Muscle of back (tissue), 13 donors: ENCODE measurements around the gene RHOU. TPM values are rescaled to one million over a fixed set of nuclear protein-coding genes. Genes with fewer than 3 reads are reported as not detected.
"Not testable (repeated sequence)": the region's sequence is repeated elsewhere in the genome, so short reads cannot be mapped to it uniquely, and the experiment has no call there.

Experiments
- DNase-seq, 3 donors: peaks; one replicate each; pipeline versions ENCODE4 v3.0.0 to v3.0.0-alpha.2; 2013
- long read RNA-seq, 9 donors: transcript quantifications; one replicate each; lab custom pipeline, GENCODE V29; 2026
- polyA plus RNA-seq, 10 donors: library from polyadenylated mRNA; unstranded; fragments of 120-200 nt; gene quantifications; one replicate each; pipeline ENCODE4 v1.2.1, GENCODE V29; 2013; ENCODE audit not compliant: insufficient read length in 10 of 10

RHOU gene
- polyA plus RNA-seq: 10 to 100 TPM; 18.9 to 23.9 (median 21.2) TPM
- long read RNA-seq, donor 1, full-length matches to known transcripts: 6 of 6 reads
- long read RNA-seq, donor 1, partial matches to known transcripts: 0 of 6 reads
- long read RNA-seq, donor 1, other reads (novel, unspliced or antisense): 0 of 6 reads
- long read RNA-seq, donor 2, full-length matches to known transcripts: 11 of 11 reads
- long read RNA-seq, donor 2, partial matches to known transcripts: 0 of 11 reads
- long read RNA-seq, donor 2, other reads (novel, unspliced or antisense): 0 of 11 reads
- long read RNA-seq, donor 3: 0 reads
- long read RNA-seq, donor 4, full-length matches to known transcripts: 4 of 4 reads
- long read RNA-seq, donor 4, partial matches to known transcripts: 0 of 4 reads
- long read RNA-seq, donor 4, other reads (novel, unspliced or antisense): 0 of 4 reads
- long read RNA-seq, donor 5, full-length matches to known transcripts: 12 of 12 reads
- long read RNA-seq, donor 5, partial matches to known transcripts: 0 of 12 reads
- long read RNA-seq, donor 5, other reads (novel, unspliced or antisense): 0 of 12 reads
- long read RNA-seq, donor 6, full-length matches to known transcripts: 9 of 24 reads
- long read RNA-seq, donor 6, partial matches to known transcripts: 15 of 24 reads
- long read RNA-seq, donor 6, other reads (novel, unspliced or antisense): 0 of 24 reads
- long read RNA-seq, donor 7, full-length matches to known transcripts: 5 of 10 reads
- long read RNA-seq, donor 7, partial matches to known transcripts: 5 of 10 reads
- long read RNA-seq, donor 7, other reads (novel, unspliced or antisense): 0 of 10 reads
- long read RNA-seq, donor 8, full-length matches to known transcripts: 7 of 7 reads
- long read RNA-seq, donor 8, partial matches to known transcripts: 0 of 7 reads
- long read RNA-seq, donor 8, other reads (novel, unspliced or antisense): 0 of 7 reads
- long read RNA-seq, donor 9, full-length matches to known transcripts: 1 of 1 reads
- long read RNA-seq, donor 9, partial matches to known transcripts: 0 of 1 reads
- long read RNA-seq, donor 9, other reads (novel, unspliced or antisense): 0 of 1 reads

DNA sequence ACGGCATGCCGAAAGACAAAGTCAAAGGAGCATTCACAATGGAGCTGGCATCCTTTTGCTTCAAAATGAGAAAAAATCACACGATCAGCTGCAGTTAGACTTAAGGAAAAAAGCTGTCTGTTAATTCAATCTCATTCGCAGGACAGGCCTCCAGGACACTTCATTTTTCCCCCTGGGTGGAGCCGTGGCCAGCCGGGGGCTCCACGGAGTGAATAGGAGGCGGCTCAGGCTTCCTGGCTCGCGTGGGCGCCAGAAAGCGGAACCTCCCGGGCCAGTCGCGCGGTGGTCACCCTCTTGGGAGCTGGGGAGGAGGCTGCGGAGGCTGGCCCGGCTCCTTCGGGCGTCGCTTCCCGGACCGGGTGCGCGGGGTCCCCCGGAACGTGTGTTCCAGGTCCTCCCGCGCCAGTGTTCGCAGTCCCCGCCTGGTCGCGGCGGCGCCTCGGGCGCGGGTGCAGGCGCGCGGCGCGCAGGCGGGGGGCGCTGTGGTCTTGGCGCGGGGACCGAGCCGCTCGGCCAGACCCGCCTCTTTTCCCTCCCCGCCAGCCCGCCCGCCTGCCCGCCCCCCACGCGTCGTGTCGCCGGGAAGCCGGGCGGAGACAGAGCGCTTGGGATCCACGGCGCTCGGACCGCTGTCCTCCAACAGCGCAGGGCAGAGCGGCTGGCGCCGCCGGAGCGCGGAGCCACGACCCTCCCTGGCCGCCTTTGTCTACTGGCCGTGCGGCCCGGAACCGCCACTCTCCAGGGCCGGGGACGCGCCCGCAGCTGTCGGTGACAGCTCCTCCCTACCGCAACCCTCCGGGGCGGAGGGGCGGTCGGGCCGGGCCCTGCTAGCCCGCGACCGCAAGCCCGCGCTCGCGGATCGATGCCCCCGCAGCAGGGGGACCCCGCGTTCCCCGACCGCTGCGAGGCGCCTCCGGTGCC lies at the start of gene RHOU:
RHOU (plus strand) TSS at position 599 of the 921 bp plus-strand sequence; CDS start at position 863, 264 bp downstream.
- peak; percentile 68 to 94 (median 88) for DNase-seq

DNA sequence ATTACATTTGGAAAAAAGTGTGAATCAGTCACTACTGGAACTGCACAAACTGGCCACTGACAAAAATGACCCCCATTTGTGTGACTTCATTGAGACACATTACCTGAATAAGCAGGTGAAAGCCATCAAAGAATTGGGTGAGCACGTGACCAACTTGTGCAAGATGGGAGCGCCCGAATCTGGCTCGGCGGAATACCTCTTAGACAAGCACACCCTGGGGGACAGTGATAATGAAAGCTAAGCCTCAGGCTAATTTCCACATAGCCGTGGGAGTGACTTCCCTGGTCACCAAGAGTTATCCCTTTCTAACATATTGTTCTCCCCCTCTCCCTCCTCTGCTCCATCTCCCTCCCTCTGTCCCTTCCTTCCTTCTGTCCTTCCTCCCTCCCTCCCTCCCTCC lies 47.7 kb upstream of the RHOU start:
- DNase-seq: no peak

DNA sequence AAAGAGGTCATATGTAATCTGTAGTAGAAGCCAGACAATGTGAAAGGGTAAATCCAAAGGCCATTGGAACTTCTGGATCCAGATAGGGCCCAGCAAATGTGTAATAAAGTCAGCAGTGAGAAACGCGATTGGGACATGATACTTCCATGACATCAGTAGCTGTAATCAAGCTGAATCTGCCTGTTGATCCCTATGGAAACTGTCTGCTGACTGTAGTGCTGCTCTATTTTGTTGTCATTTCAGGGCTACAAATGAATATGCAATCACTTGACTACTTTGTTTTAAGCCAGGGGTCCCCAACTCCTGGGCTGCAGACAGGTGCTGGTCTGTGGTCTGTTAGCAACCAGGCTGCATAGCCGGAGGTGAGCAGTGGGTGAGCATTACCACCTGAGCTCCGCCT lies 46.0 kb upstream of the RHOU start:
- DNase-seq: no peak

DNA sequence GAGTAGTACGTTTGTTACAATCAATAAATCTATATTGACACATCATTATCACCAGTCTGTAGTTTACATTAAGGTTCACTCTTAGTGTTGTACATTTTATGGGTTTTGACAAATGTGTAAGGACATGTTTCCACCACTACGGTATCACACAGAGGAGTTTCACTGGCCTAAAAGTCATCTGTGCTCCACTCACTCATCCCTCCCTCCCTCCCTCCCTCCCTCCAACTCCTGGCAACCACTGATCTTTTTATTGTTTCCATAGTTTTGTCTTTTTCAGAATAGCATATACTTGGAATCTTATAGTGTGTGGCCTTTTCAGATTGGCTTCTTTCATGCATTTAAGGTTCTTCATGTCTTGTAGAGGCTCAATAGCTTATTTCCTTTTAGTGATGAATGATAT lies 44.1 kb upstream of the RHOU start:
- peak; percentile 9 to 65 (median 36) for DNase-seq

DNA sequence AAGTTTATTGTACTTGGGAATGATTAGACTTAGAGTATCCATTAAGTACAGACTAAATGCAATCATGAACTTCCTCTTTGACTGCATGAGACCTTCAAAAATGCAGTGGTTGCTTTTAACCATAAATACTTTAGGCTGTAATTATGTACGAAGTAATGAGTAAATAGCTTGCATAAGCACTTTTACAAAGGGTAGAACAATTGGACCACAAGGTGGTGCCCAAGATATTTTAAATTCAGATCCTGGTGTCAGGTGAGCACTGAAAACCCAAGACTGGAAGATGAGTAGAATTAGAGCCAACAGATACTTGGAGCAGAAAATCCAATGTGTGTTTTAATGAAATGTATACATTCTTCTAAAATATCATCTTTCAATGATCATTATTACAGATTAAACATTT lies 43.4 kb upstream of the RHOU start:
- peak in 1 of 3 donors; percentile 7 for DNase-seq

DNA sequence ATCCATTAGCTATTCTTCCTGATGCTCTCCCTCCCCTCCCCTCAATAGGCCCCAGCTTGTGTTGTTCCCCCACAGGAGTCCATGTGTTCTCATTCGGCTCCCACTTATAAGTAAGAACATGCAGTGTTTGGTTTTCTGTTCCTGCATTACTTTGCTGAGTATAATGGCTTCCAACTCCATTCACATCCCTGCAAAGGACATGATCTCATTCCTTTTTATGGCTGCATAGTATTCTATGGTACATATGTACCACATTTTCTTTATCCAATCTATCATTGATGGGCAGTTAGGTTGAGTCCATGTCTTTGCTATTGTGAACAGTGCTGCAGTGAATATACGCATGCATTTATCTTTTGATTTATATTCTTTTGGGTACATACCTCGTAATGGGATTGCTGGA lies 40.8 kb upstream of the RHOU start:
- DNase-seq: not testable (repeated sequence)

DNA sequence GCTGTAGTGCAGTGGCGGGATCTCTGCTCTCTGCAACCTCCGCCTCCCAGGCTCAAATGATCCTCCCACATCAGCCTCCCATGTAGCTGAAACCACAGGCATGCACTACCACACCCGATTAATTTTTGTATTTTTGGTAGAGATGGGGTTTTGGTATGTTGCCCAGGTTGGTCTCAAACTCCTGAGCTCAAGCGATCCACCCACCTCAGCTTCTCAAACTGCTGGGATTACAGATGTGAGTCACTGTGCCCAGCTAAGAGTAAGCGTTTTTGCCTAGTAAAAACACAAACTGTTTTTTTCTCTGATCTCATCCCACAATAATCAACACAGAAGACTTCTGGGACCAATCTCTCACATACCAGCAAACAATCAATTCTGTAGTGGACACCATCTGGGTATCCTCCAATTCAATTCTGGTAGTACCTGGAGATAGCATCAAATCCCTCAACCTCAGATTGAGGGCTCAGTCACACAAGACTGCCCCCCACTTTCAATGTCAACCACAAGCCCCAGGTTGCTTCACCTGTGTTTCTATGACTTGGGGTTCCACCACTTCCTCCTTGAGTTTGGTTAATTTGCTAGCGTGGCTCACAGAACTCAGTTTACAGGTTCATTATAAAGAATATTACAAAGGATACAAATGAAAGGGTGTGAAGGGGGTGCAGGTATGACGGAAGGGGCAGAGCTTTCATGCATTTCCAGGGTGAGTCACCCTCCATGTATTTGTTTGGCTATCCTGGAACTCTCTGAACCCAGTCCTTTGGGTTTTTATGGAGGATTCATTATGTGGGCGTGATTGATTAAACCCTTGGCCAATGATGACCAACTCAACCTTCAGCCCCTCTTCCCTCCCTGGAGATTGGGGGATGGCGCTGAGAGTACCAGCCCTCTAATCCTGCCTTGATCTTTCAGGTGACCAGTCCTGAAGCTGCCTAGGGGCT lies 40.0 kb upstream of the RHOU start:
- DNase-seq: no peak

DNA sequence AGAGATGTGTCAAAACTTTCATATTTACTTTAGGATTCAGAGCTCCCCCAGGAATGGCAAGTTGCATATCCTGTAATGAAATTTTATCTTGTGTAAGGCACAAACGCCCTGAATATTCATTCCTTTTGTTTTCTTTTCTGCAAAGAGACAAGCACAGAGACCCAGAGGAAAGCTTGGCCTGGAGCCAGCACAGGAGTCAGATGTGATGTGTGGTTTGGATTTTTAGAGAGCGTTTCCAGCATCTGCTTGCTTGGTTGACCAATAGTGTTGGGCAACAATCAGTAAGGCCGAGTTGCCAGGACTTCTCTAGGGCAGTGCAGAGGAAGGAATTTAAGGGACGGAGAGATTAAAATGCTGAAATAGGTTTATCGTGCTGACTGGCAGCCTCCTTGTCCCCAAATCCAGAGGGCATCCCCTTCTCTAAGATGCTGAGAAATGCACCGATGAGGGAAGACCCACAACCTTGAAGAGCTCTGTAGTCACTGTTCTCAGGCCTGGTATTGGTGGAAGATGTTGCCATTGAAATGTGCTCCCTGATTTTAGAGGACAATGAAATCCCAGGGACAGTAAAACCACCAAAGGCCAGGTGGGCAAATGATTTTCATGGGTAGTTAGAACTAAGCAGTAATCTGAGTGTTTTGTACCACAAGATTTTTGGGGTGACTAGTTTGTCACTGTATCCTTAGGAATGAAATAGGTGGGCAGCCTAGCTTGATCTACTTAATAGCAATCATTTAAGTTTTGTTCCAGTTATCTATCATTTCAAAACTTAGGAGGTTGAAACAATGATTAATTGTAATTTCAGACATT lies 37.9 kb upstream of the RHOU start:
- peak; percentile 29 to 48 (median 30) for DNase-seq

DNA sequence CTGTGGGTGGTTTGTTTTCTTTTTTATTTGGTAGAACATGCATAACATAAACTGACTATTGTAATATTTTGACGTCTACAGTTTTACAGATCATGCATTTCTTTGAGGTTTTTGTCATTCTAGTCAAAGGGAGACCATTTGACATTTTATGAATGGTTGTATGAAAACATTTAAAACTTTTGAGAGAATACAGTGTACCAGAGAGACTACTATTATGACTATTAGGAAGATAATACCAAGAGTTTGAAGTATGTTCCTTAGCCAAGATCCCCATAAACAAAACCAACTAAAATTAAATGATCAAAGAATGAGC lies 37.3 kb upstream of the RHOU start:
- no peak for DNase-seq

DNA sequence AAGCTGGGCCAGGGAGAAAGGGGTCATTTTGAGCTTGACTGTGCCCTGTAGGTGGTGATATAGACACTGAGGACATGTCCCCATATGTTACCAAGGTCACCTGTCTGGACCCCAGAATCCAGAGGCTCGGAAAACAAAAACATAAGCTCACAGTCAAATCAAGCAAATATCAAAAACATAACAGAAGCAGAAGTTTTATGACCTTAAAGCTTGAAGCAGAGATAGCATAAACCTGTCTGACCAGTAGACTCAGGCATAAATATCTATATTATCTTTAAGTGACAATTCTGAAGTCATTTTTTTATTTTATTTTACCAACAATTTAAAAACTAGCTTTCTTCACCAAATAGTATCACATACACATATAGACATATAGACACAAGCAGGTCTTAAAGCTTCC lies 32.8 kb upstream of the RHOU start:
- no peak for DNase-seq

DNA sequence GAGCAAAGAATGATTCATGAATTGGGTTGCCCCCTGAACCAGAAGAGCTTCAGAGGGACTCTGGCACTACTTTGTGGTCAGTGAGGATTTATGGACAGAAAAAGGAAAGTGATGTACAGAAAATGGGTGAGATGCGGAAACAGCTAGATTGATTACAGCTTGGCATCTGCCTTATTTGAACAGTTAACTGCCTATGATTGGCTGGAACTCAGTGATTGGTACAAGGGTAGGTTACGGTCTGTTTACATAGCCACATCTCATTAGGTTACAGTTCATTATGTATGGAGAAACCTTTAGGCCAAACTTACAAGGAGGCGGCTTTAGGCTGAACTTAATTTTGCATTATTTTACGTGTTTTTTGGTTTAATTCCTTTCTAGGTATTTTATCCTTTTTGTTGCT lies 29.0 kb upstream of the RHOU start:
- no peak for DNase-seq

DNA sequence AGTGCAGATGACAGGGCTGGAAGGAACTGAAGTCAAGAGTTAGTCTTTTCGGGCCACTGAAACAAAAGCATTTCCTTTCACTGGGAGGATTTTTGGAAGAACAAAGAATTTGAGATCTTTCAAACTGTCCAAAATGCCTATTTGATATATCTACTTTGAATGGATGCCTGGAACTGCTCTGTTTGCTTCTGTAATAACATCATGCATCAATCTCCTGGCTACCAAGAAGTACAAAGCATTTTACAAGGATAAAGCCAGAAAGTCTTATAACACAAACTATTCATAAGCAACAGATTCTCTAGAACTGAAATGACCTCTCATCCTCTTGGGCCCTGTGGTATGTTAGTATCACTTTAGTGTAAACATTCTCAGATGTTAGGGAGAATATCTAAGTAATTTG lies 18.2 kb upstream of the RHOU start:
- peak in 2 of 3 donors; percentile 36 to 66 for DNase-seq

DNA sequence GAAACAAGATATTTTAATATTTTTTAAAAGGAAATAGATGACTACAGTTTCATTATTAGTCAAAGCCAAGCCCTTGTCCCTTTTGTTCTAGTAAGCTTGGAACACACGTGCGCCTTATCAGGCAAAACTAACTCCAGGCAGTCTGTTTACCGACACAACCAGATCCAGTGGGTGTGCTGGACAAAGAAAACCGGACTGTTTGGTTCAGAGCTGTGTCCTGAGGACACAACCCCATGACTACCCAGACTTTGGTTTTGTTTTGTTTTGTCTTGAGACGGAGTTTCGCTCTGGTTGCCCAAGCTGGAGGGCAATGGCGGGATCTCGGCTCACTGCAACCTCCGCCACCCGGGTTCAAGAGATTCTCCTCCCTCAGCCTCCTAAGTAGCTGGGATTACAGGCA lies 13.9 kb upstream of the RHOU start:
- DNase-seq: no peak

DNA sequence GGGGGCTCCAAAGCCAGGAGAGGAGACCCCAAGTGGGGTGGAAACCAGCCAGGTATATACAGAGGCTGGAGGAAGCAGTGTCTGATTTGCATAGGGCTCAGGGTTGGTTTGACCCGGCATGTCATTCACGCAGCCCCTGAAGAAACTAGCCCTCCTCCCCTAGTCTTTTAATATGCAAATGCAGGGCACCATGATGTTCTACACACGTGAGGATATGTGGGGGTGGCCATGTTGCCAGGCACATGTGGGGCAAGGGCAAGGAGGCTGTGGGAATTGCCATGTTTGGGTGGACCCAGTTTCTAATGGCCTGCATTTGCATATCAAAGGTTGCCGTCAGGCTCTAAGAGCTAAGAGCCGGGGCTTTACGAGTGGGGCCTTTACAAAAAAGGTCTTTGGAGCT lies 12.0 kb upstream of the RHOU start:
- no peak for DNase-seq

DNA sequence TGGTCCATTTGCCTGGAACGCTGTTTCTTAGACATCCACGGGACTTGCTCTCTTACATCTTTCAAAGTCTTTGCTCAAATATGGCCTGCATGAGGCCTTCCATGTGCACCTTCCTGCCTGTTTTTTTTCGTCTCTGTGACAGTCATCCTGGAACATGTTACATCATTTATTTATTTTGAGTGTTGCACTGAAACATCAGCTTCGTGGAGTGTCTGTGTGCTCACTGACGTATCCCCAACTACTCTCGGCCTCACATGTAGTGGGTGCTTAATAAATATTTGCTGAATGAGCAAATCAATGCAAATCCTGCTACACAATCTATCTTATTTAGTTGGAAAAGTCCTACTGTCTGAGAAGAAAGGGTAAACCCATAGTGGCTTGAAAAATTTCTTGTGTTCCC lies 11.4 kb upstream of the RHOU start:
- DNase-seq: no peak

DNA sequence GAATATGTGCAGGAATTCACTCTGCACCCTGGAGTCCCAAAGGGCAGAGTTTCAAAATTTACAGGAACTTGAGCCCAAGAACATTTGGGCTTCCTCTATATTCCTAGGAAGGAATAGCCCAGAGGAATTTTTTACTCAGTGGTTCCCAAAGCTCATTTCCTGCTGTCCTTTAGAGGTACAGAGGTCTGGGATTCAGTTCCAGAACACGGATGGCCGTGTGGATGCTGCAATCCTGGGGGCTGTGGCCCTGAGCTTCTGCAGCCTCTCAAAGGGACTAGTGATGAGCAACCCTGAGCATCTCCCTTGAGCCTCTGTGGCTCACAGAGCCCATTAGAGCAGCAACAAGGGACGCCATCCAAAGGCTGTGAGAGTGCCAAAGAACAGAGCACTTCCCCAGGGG lies 10.1 kb upstream of the RHOU start:
- DNase-seq: no peak

DNA sequence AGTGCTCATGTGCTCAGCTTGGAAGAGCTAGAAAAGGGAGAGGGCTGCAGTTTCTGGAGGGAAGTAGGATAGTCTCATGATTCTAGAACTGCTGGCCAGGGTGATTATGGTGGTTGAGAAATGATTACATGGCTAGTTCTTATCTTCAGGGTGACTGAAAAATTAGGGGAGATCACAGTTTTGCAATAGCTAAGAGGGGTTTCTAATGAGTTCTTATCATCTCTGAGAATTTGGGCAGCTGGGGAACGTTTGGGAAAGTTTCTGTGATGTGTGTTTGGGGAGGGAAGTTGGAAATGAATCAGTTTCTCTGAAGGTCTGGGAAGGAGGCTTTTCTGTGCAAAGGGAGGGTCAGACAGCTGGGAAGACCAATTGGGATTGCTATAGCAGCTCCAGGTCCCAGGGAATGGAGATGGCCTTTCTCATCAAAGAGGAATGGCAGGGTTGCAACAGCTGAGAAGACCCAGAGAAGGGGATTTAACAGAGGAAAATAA lies 7.6 kb upstream of the RHOU start:
- no peak for DNase-seq

DNA sequence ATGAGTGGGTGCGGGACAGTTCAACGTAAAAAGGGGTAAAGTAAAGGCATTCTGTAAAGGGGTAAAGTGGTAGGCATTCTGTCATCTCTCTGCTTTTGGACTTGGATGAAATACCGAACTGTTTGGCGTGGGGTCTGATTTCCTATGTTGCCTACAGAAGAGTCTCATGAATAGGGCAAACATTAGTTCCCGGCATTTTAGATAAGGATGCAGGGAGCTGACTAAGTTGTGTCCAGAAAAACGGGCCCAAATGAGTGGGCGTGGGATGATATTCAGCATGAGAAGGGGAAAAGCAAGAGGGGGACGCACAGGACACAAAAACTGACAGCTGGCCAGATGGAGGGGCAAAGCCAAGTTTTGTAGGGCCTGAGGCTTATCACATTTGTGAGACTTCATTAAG lies 2.9 kb upstream of the RHOU start:
- DNase-seq: no peak

DNA sequence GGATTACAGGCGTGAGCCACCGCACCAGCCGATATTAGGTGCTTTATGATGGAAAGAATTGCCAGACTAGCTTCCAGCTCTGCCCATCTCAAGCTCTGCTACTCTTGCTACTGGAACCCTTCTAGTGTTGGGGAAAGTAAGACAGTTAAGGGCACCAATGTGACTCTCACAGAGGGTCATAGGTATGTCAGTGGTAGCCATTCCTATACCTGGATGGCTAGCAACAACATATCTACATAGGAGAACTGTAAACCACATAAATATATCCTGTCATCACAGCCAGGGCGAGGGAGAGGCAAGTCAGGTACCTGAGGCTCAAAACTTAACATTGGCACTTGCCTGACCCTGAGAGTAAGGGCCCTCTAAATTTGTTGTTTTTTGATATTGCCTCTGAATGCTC lies 1.7 kb upstream of the RHOU start:
- DNase-seq: no peak
